Karpas-422 (cell line): Measurements from ENCODE around the gene PDIA5. TPM values are rescaled to one million over a fixed set of nuclear protein-coding genes. Genes with fewer than 3 reads are reported as not detected.

ENCODE experiments used
- DNase-seq: peaks from one replicate; pipeline ENCODE4 v3.0.0-alpha.2; 2015
- H2AFZ ChIP-seq: fragments of 200-600 bp; sonication (generic); 2 replicates; pipeline ENCODE4 v1.6.1; 2014; ENCODE audit warnings: antibody characterized with exemption, low read length, mixed read lengths
- H3K27ac ChIP-seq: fragments of 200-600 bp; sonication (generic); 2 replicates; pipeline ENCODE4 v1.5.1; 2014; ENCODE audit warnings: mild to moderate bottlenecking, low read length, moderate library complexity
- H3K27me3 ChIP-seq: fragments of 200-600 bp; sonication (generic); 2 replicates; pipeline ENCODE4 v1.6.1; 2014; ENCODE audit warnings: low read length, mixed read lengths
- H3K36me3 ChIP-seq: fragments of 200-600 bp; sonication (generic); 2 replicates; pipeline ENCODE4 v1.6.1; 2014; ENCODE audit warnings: low read length, mixed read lengths; ENCODE audit not compliant: insufficient read depth
- H3K4me1 ChIP-seq: fragments of 200-600 bp; sonication (generic); 2 replicates; pipeline ENCODE4 v1.6.1; 2014; ENCODE audit warnings: mild to moderate bottlenecking, low read length, mixed read lengths
- H3K4me2 ChIP-seq: fragments of 200-600 bp; sonication (generic); 2 replicates; pipeline ENCODE4 v1.6.1; 2014; ENCODE audit warnings: low read length, low read depth, mild to moderate bottlenecking; ENCODE audit not compliant: poor library complexity, severe bottlenecking
- H3K4me3 ChIP-seq: fragments of 200-600 bp; sonication (generic); 2 replicates; pipeline ENCODE4 v1.5.1; 2014; ENCODE audit warnings: mild to moderate bottlenecking, antibody characterized with exemption, low read length, mixed read lengths
- H3K79me2 ChIP-seq: fragments of 200-600 bp; sonication (generic); 2 replicates; pipeline ENCODE4 v1.6.1; 2014; ENCODE audit warnings: mild to moderate bottlenecking, low read length, mixed read lengths
- H3K9ac ChIP-seq: fragments of 200-600 bp; sonication (generic); 2 replicates; pipeline ENCODE4 v1.6.0; 2014; ENCODE audit warnings: low read length
- H3K9me2 ChIP-seq: fragments of 200-600 bp; sonication (generic), shearing (Covaris generic); replicated peaks from 2 replicates; pipeline ENCODE4 v1.6.0; 2014; ENCODE audit warnings: mild to moderate bottlenecking, low read length, moderate library complexity; ENCODE audit not compliant: insufficient read depth
- H3K9me3 ChIP-seq: fragments of 300-700, 200-600 bp; sonication (generic); 2 replicates; pipeline ENCODE4 v1.6.1; 2014; ENCODE audit warnings: low read length, mixed read lengths
- H4K20me1 ChIP-seq: fragments of 200-600 bp; sonication (generic); 2 replicates; pipeline ENCODE4 v1.6.1; 2014; ENCODE audit warnings: mild to moderate bottlenecking, antibody characterized with exemption, low read length, low read depth; ENCODE audit not compliant: insufficient read depth
- total RNA-seq: library from RNA; depleted of rRNA; stranded (reverse); fragments of >200 nt; shearing (Covaris generic); gene quantifications from 2 replicates; pipeline ENCODE4 v1.2.3, GENCODE V29; 2014; ENCODE audit warnings: low replicate concordance

PDIA5 gene
- total RNA-seq, 1 experiment from 2014 or later, result 6.3 TPM

- Histone ChIP-seq H3K36me3 (no peaks in the 10 kb centered on the region), H3K4me1 (peaks cover 5% of the 10 kb centered on the region), H4K20me1 (no peaks in the 10 kb centered on the region), H3K9me2 (no peaks in the 10 kb centered on the region), H3K4me3 (no peak overlapping the region), H2AFZ (no peak overlapping the region), H3K79me2 (no peaks in the 10 kb centered on the region), H3K4me2 (no peak overlapping the region), H3K9me3 (no peaks in the 10 kb centered on the region), H3K9ac (no peak overlapping the region), H3K27ac (no peak overlapping the region), H3K27me3 (no peaks in the 10 kb centered on the region)
- no peak for DNase-seq
These were observed 47.1 kb downstream of the PDIA5 start for GRCh38 chr3:123113889-123114450.

DNA sequence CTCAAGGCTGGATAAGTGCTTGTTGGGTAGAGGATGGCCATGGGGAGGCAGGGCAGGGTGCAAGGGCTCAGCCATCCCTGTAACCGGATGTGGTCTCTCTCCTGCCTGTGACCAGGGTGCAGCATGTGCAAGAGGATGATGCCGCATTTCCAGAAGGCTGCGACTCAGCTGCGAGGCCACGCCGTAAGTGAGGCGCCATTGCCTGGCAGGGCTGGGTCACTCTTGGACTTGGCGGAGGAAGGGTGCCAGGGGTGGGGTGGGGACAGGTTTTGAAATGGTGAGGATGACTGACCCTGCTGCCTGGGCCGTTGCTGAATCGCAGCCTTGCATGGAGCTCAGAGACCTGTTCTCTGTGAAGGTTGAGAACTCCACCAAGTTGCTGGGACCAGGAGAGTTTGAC lies 49.3 kb downstream of the PDIA5 start:
- Histone ChIP-seq H3K9ac (no peak overlapping the region), H2AFZ (no peak overlapping the region), H3K36me3 (no peaks in the 10 kb centered on the region), H3K27ac (no peak overlapping the region), H4K20me1 (no peaks in the 10 kb centered on the region), H3K9me2 (no peaks in the 10 kb centered on the region), H3K27me3 (no peaks in the 10 kb centered on the region), H3K79me2 (no peaks in the 10 kb centered on the region), H3K4me3 (no peak overlapping the region), H3K4me1 (peaks cover 6% of the 10 kb centered on the region), H3K9me3 (no peaks in the 10 kb centered on the region), H3K4me2 (no peak overlapping the region)
- no peak for DNase-seq

DNA sequence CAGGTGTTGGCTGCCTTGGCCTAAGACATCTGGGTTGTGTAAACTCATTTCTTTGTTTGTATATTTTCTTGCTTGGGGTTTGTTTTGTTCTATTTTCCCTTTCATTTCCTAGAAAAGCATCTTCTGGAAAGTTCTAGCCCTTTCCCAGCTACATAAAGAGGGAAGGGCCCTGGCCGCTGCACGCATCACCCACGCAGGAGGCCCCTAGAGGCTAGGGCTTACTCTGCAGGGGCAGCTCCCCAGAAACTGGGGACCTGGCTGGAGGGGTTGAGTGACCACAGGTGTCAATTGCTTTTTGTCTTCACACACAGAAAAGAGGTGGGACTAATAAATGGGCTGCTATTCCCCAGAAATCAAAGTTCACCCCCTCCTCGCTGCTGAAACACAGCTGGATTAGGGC lies 52.6 kb downstream of the PDIA5 start:
- Histone ChIP-seq H3K36me3 (no peaks in the 10 kb centered on the region), H3K4me1 (peaks cover 8% of the 10 kb centered on the region), H3K4me3 (no peak overlapping the region), H3K4me2 (no peak overlapping the region), H3K9me3 (no peaks in the 10 kb centered on the region), H4K20me1 (no peaks in the 10 kb centered on the region), H3K9ac (no peak overlapping the region), H3K9me2 (no peaks in the 10 kb centered on the region), H3K27me3 (no peaks in the 10 kb centered on the region), H3K79me2 (no peaks in the 10 kb centered on the region), H2AFZ (no peak overlapping the region), H3K27ac (no peak overlapping the region)
- no peak for DNase-seq

- Histone ChIP-seq H4K20me1 (no peaks in the 10 kb centered on the region), H3K4me3 (no peak overlapping the region), H3K27ac (no peak overlapping the region), H3K36me3 (no peaks in the 10 kb centered on the region), H3K27me3 (no peaks in the 10 kb centered on the region), H2AFZ (no peak overlapping the region), H3K4me2 (no peak overlapping the region), H3K4me1 (peaks cover 8% of the 10 kb centered on the region), H3K9ac (no peak overlapping the region), H3K79me2 (no peaks in the 10 kb centered on the region), H3K9me2 (no peaks in the 10 kb centered on the region), H3K9me3 (no peaks in the 10 kb centered on the region)
- DNase-seq, result no peak
These were observed 53.0 kb downstream of the PDIA5 start for GRCh38 chr3:123119802-123120201.

DNA sequence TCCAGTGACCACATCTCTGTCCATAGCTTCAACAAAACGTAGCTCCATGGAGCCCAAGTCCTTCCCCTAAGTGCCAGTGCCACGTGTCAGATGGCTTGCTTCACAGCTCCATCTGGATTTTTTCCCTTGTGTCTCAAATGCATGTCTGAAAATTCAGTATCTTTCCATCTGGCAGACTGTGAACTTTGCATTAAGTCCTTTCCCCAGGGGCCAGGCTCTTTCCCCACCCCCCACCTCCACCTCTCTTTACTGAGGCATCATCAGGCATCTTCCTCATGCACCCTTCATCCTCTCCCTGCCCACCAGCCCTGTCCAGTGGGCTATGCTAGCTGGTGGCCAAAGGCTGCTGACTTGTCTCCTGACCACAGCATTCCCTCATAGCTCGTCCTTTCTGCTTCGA lies 53.7 kb downstream of the PDIA5 start:
- Histone ChIP-seq H3K36me3 (no peaks in the 10 kb centered on the region), H3K4me1 (peaks cover 8% of the 10 kb centered on the region)

GRCh38 chr3:123122057-123122456 lies 55.2 kb downstream of the PDIA5 start:
- DNase-seq, result no peak
- no peaks in the 10 kb centered on the region for H3K79me2 ChIP-seq
- H4K20me1 ChIP-seq, result no peaks in the 10 kb centered on the region
- H3K9me2 ChIP-seq, result no peaks in the 10 kb centered on the region
- H3K4me1 ChIP-seq, result peaks cover 11% of the 10 kb centered on the region
- no peaks in the 10 kb centered on the region for H3K36me3 ChIP-seq
- H3K4me3 ChIP-seq, result no peak overlapping the region
- H3K27me3 ChIP-seq, result no peaks in the 10 kb centered on the region
- H3K9ac ChIP-seq, result no peak overlapping the region
- H3K9me3 ChIP-seq, result no peaks in the 10 kb centered on the region
- H3K4me2 ChIP-seq, result no peak overlapping the region
- H2AFZ ChIP-seq, result no peak overlapping the region
- no peak overlapping the region for H3K27ac ChIP-seq

More for the DNA sequence above, 53.7 kb downstream of the PDIA5 start:
- no peak overlapping the region for H3K4me3 ChIP-seq
- H3K9ac ChIP-seq, result no peak overlapping the region
- no peaks in the 10 kb centered on the region for H3K9me2 ChIP-seq
- no peak overlapping the region for H3K27ac ChIP-seq
- H3K9me3 ChIP-seq, result no peaks in the 10 kb centered on the region
- DNase-seq, result no peak
- no peaks in the 10 kb centered on the region for H4K20me1 ChIP-seq
- H3K27me3 ChIP-seq, result no peaks in the 10 kb centered on the region
- no peak overlapping the region for H2AFZ ChIP-seq
- no peaks in the 10 kb centered on the region for H3K79me2 ChIP-seq
- H3K4me2 ChIP-seq, result no peak overlapping the region

DNA sequence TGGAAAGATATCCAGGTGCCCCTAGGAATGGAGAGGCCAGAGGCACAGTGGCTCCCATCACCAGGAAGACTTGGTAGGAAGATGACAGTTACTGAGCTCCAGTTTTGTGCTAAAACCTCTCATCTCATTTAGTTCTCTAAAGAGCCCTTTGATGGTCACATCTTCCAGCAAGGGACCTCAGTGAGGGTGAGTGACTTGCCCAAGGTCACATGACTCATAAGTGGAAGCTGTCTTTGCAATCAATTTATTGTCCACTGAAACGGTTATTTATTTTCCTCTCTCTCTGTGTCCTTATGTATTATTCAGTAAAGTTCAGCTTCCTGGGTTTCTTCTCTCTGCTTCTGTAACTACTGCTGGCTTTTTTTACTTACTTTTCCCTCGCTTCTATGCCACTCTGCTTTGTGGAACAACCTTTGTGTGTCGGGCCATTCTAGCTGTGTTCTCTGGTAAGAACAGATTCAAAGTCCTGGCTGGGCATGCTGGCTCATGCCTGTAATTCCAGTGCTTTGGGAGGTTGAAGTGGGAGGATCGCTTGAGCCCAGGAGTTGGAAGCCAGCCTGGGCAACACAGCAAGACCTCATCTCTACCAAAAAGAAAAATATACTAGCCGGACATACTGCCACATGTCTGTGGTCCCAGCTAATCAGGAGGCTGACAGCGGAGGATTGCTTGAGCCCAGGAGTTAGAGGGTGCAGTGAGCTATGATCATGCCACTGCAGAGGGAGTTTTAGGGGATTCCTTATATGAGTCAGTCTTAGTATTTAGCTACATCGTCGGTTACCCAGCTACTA lies 55.9 kb downstream of the PDIA5 start:
- Histone ChIP-seq H3K4me3 (no peak overlapping the region), H3K9ac (no peak overlapping the region), H3K4me1 (peaks cover 13% of the 10 kb centered on the region), H3K27me3 (no peaks in the 10 kb centered on the region), H3K9me2 (no peaks in the 10 kb centered on the region), H3K27ac (no peak overlapping the region), H3K4me2 (no peak overlapping the region), H3K9me3 (no peaks in the 10 kb centered on the region), H3K79me2 (no peaks in the 10 kb centered on the region), H3K36me3 (no peaks in the 10 kb centered on the region), H4K20me1 (no peaks in the 10 kb centered on the region), H2AFZ (no peak overlapping the region)
- DNase-seq, result no peak

- Histone ChIP-seq H3K9me3 (no peaks in the 10 kb centered on the region), H3K79me2 (no peaks in the 10 kb centered on the region), H3K4me1 (peaks cover 13% of the 10 kb centered on the region), H4K20me1 (no peaks in the 10 kb centered on the region), H3K4me2 (no peak overlapping the region), H2AFZ (no peak overlapping the region), H3K36me3 (no peaks in the 10 kb centered on the region), H3K9ac (no peak overlapping the region), H3K4me3 (no peak overlapping the region), H3K27me3 (no peaks in the 10 kb centered on the region), H3K9me2 (no peaks in the 10 kb centered on the region), H3K27ac (no peak overlapping the region)
- no peak for DNase-seq
These were observed 57.1 kb downstream of the PDIA5 start for GRCh38 chr3:123123716-123124616.
